Dermis blood vessel endothelial cell (primary cell): ENCODE measurements around the gene ANKRD7. TPM values are rescaled to one million over a fixed set of nuclear protein-coding genes. Genes with fewer than 3 reads are reported as not detected.
"Not testable (repeated sequence)": the region's sequence is repeated elsewhere in the genome, so short reads cannot be mapped to it uniquely, and the experiment has no call there.

Experiments
- DNase-seq: peaks from one replicate; pipeline ENCODE4 v3.0.0; 2010
- total RNA-seq: library from RNA; depleted of rRNA; stranded (reverse); fragments of >200 nt; gene quantifications from 2 replicates; pipeline ENCODE4 v1.2.3, GENCODE V29; 2014

The ANKRD7 gene
- total RNA-seq, 1 donor from 2014 or later: not detected

DNA sequence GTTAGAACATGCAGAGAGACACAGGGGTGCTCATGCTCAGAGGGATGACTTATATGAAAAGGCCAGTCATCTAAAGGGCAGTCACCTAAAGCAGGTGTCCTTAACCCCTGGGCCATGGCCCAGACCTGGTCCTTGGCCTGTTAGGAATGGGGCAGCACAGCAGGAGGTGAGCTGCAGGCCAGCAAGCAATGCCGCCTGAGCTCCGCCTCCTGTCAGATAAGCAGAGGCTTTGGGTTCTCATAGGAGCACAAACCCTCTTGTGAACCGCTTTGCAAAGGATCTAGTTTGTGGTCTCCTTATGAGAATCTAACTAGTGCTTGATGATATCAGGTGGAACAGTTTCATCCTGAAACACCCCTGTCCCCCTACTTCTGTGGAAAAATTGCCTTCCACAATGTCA, 14.5 kb downstream of the ANKRD7 start:
- DNase-seq: no peak

DNA sequence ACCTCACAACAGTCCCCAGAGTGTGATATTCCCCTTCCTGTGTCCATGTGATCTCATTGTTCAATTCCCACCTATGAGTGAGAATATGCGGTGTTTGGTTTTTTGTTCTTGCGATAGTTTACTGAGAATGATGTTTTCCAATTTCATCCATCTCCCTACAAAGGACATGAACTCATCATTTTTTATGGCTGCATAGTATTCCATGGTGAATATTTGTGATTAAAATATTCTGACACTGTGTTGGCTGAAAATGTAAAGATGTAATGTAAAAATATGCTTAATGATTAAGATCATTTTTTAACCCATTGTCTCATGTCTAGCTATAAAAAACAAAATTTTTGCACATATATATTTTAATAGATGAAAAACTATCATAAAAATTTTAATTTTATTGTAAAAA, 15.8 kb downstream of the ANKRD7 start:
- DNase-seq: not testable (repeated sequence)

DNA sequence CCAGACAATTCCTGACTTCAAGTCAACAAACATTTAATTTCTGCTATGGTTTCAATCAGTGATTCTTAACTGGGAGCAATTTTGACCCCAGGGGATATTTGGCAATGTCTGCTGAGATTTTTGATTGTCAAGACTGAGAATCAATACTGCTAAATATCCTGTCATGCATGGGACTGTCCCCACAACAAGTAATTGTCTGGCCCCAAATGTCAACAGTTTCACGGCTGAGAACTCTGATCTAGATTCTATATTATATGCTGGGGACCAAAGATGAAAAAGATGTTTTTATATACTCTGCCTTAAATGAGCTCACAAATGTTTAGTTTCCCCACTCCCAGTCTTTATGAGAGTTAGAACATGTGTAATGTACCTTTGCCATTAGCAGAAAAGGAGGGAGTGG, 19.2 kb downstream of the ANKRD7 start:
- no peak for DNase-seq

DNA sequence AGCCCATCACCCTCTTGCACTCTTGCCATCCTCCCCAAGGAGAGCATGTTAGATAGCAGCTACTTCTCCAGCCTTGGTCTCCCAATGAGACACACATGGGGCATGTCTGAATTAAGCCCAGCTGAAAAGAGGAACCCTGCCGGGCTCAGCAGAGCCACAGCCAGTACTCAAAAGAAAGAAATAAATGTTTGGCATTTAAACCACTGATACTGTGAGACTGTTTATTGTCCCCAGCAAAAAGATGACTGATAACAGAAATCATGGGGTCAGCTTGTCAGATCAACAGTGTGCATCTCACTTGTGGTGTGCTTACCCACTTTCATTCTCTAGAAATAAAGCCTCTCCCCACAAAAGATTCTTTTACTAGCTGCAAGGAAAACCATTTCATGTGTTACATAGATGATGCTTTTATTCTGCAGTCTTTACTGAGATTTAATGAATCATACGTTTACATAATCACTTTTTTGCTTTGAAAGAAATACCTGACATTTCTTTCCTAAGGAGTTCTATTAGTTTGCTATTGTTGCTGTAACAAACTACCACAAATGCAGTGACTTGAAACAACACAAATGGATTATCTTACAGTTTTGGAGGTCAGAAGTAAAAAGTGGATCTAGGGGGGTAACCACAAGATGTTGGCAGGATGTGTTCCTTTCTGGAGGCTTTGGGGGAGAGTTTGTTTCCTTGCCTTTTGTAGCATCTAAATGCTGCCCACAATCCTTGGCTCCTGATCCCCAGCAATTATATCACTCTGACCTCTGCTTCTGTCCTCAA, 20.9 kb downstream of the ANKRD7 start:
- no peak for DNase-seq

DNA sequence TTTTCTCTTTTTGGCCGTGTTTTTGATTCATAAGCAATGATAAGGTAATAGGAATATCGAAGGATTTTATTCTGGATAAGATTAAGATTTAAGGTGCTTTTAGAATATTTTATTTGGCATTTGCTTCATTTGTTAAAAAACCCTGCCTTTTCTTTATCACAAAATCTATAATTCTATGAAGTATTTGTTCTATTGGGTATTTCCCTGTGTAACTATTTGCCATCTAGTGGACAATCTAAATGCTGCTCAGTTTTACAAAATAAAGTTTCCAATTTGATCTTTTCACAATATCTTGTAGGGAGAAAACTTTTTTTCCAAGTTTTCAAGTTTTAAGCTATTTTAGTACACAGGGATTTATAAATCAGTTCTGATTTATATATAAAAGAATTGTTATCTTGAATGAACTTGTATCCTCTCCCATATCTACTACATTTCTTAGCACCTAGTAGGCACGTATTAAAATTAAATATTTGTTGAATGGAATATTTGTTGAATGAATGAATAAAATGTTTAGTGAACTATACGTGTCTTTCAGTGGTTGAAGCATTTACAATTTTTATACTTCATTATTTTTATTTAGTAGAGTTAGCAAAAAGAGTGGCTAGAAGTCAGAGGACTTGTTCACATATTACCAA, 26.5 kb downstream of the ANKRD7 start:
- DNase-seq: no peak

DNA sequence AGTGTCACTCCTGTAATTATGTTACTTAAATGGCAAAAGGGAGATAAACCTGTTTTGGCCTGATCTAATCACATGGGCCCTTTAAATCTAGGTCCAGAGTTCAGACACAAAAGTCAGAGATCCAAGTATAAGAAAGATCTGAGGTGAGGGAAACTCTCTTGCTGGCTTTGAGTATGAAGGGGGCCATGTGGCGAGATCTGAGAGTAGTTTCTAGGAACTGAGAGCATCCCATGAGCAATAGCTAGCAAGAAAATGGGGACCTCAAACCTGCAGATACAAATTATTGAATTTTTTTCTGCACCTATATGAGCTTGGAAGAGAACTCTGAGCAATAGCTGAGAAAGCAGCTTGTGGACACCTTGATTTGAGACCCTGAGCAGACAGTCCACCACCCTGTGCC, 27.6 kb downstream of the ANKRD7 start:
- DNase-seq: no peak

DNA sequence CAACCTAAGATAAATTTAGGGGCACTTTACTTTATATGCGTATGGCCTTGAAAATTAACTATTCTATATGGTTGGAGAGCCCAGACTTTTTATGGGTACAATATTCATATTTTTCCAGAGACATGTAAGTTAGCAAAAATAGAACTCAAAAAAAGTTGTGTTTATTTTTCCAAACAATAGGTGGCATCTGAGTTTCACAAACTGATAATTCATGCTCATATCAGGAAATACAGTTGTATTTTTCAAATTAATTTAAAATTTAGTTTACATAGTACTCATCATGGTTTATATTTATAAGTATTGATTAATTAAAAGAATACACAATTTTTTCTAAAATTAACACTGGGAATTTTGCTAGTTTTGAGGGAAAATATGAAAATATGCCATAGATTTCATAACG, 34.6 kb downstream of the ANKRD7 start:
- no peak for DNase-seq

DNA sequence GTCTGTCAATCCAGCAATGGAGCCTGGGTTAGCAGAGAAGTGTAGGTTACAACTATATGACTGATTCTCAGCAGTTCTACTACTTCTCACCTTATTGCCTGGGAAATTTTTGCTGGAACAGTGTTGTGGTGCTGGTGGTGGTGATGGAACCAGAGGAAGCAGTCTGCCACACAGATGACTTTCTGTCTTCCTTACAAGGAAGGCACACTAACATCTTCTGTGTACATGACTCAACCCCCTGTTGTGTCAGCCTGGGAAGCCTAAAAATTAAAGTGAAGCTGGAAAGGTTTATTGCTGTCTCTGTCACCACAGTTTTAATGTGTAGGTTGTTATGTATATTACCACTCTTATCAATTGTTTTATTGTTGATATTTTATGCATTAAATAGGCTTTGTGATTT, 40.3 kb downstream of the ANKRD7 start:
- DNase-seq: no peak

DNA sequence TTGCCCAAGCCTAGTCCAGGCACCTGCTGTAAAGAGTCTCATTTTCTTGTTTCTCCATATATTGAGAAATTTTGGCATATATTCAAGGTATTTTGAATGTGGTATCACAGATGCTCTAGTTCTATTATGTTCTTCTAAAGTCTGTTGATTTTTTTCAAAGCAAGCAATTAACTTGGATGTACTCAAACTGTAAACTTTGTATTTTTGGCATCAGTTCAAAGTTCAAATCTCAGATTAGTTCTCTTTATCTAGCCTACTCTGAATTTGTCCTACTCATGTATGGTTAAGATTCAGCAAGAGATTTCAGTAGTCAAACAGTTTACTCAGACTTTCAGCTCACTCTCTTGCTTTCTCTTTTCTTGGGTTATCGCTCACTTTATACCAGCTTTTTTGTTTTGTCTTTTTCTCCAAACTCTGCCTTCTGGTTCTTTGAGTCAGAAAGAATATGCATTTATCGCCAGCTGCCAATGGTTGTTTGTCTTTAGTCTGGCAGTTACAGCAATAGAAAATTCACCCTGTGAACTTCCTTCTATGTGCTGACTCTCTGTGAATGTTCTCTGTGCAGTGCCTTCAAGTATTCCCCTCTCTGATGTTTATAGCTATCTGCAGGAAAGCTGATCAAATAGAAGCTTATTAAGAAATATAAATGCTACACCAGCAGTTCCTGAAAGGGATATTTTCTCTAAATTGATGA, 56.0 kb downstream of the ANKRD7 start:
- no peak for DNase-seq

DNA sequence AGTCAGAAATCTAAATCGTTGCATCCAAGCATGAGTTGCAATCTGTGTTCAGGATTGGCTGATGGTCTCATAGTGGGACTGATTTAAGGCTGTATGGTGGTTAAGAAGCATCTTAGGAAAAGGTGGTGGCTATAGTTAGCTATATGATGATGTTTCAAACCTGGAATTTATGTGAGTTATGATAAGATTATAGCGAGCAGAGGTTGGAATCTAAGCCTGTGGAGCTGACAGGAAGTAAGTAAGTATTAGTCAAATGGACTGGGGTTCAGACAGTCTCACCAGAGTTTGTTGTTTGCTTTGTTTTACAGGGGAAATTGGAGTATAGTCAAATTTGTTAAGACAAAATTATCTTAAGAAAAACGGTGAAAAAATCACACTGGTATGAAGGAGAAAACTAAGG, 56.7 kb downstream of the ANKRD7 start:
- DNase-seq: no peak

DNA sequence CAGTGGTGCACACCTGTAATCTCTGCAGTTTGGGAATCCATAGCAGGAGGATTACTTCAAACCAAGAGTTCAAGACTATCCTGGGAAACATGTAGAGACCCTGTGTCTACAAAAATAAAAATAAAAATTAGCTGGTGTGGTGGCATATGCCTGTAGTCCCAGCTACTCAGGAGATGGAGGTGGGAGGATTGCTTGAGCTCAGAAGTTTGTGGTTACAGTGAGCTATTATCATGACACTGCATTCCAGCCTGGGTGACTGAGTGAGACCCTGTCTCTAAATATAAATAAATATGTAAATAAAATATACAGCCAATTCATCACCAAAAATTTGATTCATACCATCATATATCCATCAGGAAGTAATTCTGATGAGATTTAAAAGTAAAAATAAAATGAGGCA, 60.9 kb downstream of the ANKRD7 start:
- no peak for DNase-seq

DNA sequence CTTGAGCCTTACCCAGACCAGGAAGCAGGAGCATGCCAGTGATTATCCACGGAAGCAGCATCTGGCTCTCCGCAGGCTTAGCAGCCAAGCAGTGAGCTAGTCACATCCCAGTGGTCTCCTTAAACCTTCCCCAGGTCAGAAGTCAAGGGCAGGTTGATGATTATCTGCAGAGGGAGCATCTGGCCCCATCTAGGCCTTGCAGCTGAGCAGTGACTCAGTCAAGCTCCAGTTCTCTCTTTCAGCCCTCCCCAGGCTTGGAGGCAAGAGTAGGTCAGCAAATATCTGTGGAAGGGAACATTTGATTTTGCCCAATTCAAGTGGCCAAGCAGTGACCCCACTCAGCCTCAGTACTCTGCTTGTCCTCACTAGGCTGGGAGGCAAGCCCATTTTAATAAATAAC, 61.6 kb downstream of the ANKRD7 start:
- DNase-seq: no peak

DNA sequence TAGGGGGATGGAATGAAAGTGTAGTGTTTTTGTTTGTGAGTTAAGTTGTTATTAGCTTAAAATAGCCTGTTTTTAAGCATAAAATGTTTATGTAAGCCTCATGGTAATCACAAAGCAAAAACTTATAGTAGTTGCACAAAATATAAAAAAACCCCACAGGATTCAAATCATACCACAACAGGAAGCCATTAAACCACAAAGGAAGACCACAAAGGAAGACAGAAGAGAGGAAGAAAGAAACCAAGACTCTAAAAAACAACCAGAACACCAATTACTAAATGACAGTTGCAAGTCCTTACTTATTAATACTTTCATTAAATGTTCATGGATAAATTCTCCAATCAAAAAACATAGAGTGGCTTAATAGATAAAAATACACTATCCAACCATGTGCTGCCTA, 63.6 kb downstream of the ANKRD7 start:
- no peak for DNase-seq

DNA sequence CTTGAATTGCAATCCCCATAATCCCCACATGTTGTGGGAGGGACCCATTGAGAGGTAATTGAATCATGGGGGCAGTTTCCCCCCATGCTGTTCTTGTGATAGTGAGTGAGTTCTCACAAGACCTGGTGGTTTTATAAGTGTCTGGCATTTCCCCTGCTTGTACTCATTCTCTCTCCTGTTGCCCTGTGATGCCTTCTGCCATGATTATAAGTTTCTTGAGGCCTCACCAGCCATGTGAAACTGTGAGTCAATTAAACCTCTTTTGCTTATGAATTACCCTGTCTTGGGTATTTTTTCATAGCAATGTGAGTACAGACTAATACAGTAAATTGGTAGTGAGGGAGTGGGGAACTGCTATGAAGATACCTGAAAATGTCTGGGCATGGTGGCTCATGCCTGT, 65.0 kb downstream of the ANKRD7 start:
- no peak for DNase-seq

Other genes starting within 250 kb of the ANKRD7 start
- 34.5 and 40.5 TPM in 2 replicates for gene LSM8, start 40.5 kb upstream of the ANKRD7 start, total RNA-seq